GM23338 (cell line): ENCODE data around the gene MEPE.

Experiments used
- CREB1 ChIP-seq: fragments of 250-450 bp; sonication (Bioruptor Pico); IDR thresholded peaks from 2 replicates; pipeline ENCODE4 v1.5.0; 2020; ENCODE audit warnings: low read depth, mild to moderate bottlenecking, moderate library complexity
- CTCF ChIP-seq, 2 experiments: fragments of 200-600 bp in 1 of 2; sonication (generic) in 1 of 2; conservative IDR thresholded peaks; 2 replicates each; pipeline versions ENCODE4 v1.5.1 to v1.6.1; 2016 to 2017; ENCODE audit warnings: antibody characterized with exemption in 2 of 2, low read depth in 2 of 2, mild to moderate bottlenecking in 2 of 2, moderate library complexity in 1 of 2
- ETS1 ChIP-seq: IDR thresholded peaks from 2 replicates; pipeline ENCODE4 v1.6.1; 2016; ENCODE audit warnings: antibody characterized with exemption
- EZH2 ChIP-seq: fragments of 200-600 bp; sonication (generic); IDR thresholded peaks from one replicate; pipeline ENCODE4 v1.8.0; 2017; ENCODE audit warnings: antibody characterized with exemption, mild to moderate bottlenecking, low read depth; ENCODE audit not compliant: unreplicated experiment
- EZH2phosphoT487 ChIP-seq: fragments of 200-600 bp; sonication (generic); IDR thresholded peaks from one replicate; pipeline ENCODE4 v1.8.1; 2018; ENCODE audit warnings: antibody characterized with exemption; ENCODE audit not compliant: unreplicated experiment
- JUNB ChIP-seq: IDR thresholded peaks from one replicate; pipeline ENCODE4 v1.6.1; 2016; ENCODE audit warnings: antibody characterized with exemption; ENCODE audit not compliant: unreplicated experiment
- POLR2AphosphoS5 ChIP-seq: IDR thresholded peaks from 2 replicates; pipeline ENCODE4 v1.6.1; 2016; ENCODE audit warnings: antibody characterized with exemption, low read depth
- REST ChIP-seq: IDR thresholded peaks from one replicate; pipeline ENCODE4 v1.6.1; 2018; ENCODE audit warnings: antibody characterized with exemption; ENCODE audit not compliant: unreplicated experiment
- STAT1 ChIP-seq: IDR thresholded peaks from one replicate; pipeline ENCODE4 v1.6.1; 2016; ENCODE audit warnings: antibody characterized with exemption; ENCODE audit not compliant: unreplicated experiment
- ZNF114 ChIP-seq: fragments of 250-450 bp; sonication (Bioruptor Pico); IDR thresholded peaks from 2 replicates; pipeline ENCODE4 v1.5.0; 2020; ENCODE audit warnings: mild to moderate bottlenecking, moderate library complexity
- ZNF331 ChIP-seq: fragments of 250-450 bp; sonication (Bioruptor Pico); IDR thresholded peaks from 2 replicates; pipeline ENCODE4 v1.5.0; 2020; ENCODE audit warnings: low read depth, mild to moderate bottlenecking, moderate library complexity

DNA sequence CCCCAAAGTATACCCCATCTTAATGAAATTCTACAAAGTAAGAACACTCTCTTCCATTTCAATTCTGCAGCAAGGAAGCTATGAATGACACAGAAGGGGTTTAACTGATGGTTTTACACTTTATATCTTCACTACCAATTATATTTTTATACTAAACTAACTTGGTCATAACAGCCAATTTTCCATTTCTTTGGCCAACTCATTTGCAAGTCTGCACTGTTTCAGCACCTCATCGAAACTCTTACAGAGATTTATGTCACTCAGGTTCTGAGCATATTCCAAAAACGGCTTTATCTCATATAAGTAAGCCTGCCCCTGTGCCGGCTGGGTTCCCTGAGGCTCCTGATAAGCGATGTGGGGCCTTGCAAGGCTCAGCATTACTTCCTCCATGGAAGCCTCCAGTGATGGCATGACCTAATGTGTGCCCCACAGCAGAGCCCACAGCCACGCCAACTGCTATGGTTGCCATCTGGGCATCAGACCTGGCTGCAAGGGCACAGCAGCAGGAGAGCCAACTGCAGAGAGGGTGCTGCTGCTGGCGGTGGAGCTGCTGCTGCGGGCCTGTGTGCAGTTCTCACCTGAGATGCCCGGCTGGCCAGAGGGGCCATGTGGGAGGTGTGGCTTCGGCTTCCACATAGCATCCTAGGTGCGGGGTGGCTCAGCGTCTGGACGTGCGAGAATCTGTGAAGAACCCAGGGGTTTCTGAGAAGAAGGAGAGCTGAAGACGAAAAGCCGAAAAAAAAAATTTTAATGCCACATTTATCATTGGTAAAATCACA, 46.8 kb upstream of the MEPE start:
- no peak for TF ChIP-seq REST
- no peak for TF ChIP-seq CTCF (conservative IDR thresholded peaks at IDR 0.05; ENCODE audit: low read depth in 2 of 2)
- no peak for TF ChIP-seq EZH2phosphoT487
- TF ChIP-seq CREB1 (CRISPR knock-in tag): no peak
- no peak for TF ChIP-seq POLR2AphosphoS5
- TF ChIP-seq EZH2: no peak
- no peak for TF ChIP-seq JUNB
- no peak for TF ChIP-seq STAT1
- no peak for TF ChIP-seq ZNF114 (CRISPR knock-in tag)
- no peak for TF ChIP-seq ETS1
- no peak for TF ChIP-seq ZNF331 (CRISPR knock-in tag)
